Measurements from ENCODE around the gene SCOC. TPM values are rescaled to one million over a fixed set of nuclear protein-coding genes. Genes with fewer than 3 reads are reported as not detected.

The SCOC gene
- total and polyA plus RNA-seq, 2 of the 13 experiments (the other 11 are each of a cell fraction or from before 2014, with no cell fraction given) = 43.8 to 65.2 TPM

GRCh38 chr4:140331876-140332275 lies 41.6 kb upstream of the SCOC start:
- POLR2A ChIA-PET = no interaction called here
- no peak for TF ChIP-seq RBAK (CRISPR knock-in tag; IDR thresholded peaks at IDR 0.05)
- no peak for TF ChIP-seq ZFP41 (CRISPR knock-in tag; IDR thresholded peaks at IDR 0.05; ENCODE audit: borderline replicate concordance)
- TF ChIP-seq ZNF256 (CRISPR knock-in tag; conservative IDR thresholded peaks at IDR 0.05) = no peak
- TF ChIP-seq ZBED4 (CRISPR knock-in tag; IDR thresholded peaks at IDR 0.05; ENCODE audit: borderline replicate concordance) = no peak
- TF ChIP-seq ZNF205 (CRISPR knock-in tag; IDR thresholded peaks at IDR 0.05) = no peak
- no peak for TF ChIP-seq ZNF569 (CRISPR knock-in tag; IDR thresholded peaks at IDR 0.05; ENCODE audit: borderline replicate concordance)
- no peak for TF ChIP-seq SUZ12 (IDR thresholded peaks at IDR 0.05; ENCODE audit: low read depth, low read length)
- TF ChIP-seq ZNF34 (CRISPR knock-in tag; IDR thresholded peaks at IDR 0.05; ENCODE audit: borderline replicate concordance) = no peak
- TF ChIP-seq, protein P1, sequence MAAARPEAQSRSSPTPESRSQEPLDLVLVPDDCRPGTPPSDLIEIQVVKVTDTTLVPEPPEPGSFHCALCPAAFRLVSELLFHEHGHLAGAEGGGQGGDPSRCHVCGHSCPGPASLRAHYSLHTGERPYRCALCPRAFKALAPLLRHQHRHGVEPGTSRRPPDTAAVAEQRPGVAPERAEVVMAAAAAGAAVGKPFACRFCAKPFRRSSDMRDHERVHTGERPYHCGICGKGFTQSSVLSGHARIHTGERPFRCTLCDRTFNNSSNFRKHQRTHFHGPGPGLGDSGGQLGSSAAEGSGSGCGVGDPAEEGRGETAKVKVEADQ (CRISPR knock-in tag; IDR thresholded peaks at IDR 0.05; ENCODE audit: borderline replicate concordance) = no peak
- TF ChIP-seq, protein P2, sequence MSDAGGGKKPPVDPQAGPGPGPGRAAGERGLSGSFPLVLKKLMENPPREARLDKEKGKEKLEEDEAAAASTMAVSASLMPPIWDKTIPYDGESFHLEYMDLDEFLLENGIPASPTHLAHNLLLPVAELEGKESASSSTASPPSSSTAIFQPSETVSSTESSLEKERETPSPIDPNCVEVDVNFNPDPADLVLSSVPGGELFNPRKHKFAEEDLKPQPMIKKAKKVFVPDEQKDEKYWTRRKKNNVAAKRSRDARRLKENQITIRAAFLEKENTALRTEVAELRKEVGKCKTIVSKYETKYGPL (CRISPR knock-in tag; IDR thresholded peaks at IDR 0.05) = no peak
- TF ChIP-seq, protein P3, sequence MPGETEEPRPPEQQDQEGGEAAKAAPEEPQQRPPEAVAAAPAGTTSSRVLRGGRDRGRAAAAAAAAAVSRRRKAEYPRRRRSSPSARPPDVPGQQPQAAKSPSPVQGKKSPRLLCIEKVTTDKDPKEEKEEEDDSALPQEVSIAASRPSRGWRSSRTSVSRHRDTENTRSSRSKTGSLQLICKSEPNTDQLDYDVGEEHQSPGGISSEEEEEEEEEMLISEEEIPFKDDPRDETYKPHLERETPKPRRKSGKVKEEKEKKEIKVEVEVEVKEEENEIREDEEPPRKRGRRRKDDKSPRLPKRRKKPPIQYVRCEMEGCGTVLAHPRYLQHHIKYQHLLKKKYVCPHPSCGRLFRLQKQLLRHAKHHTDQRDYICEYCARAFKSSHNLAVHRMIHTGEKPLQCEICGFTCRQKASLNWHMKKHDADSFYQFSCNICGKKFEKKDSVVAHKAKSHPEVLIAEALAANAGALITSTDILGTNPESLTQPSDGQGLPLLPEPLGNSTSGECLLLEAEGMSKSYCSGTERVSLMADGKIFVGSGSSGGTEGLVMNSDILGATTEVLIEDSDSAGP (CRISPR knock-in tag; IDR thresholded peaks at IDR 0.05; ENCODE audit: borderline replicate concordance) = no peak
- no peak for TF ChIP-seq ATF3 (CRISPR knock-in tag; IDR thresholded peaks at IDR 0.05)
- no peak for TF ChIP-seq SNAPC2 (CRISPR knock-in tag; IDR thresholded peaks at IDR 0.05)
- TF ChIP-seq TMF1 (CRISPR knock-in tag; IDR thresholded peaks at IDR 0.05; ENCODE audit: low read depth) = no peak
- no peak for TF ChIP-seq GTF2F1 (IDR thresholded peaks at IDR 0.05; ENCODE audit: low read length)
- TF ChIP-seq ZNF816 (CRISPR knock-in tag; IDR thresholded peaks at IDR 0.05; ENCODE audit: borderline replicate concordance) = no peak
- TF ChIP-seq ZKSCAN5 (CRISPR knock-in tag; IDR thresholded peaks at IDR 0.05) = no peak
- no peak for ATAC-seq

More at GRCh38 chr4:140331876-140332275, 41.6 kb upstream of the SCOC start:
- CTCF ChIA-PET (ENCODE audit: low intra/inter-chr PET ratio, low total read pairs) = no interaction called here
- DNase-seq (ENCODE audit: low spot score) = no peak
- no peak for FAIRE-seq
- BruUV-seq (replicated peaks) = no TSS peak
- in situ Hi-C loops (cut with HindIII; ENCODE audit: extremely low pct_ligation_motif_present, low pct_unique_long_range_greater_than_20kb) (no loop called here), intact Hi-C loops (cut with micrococcal nuclease; ENCODE audit: unreplicated experiment) (no loop called here)
- no peak overlapping the region for H3K9ac ChIP-seq (ENCODE audit: insufficient read depth, low read depth, low read length)
- H2AFZ ChIP-seq (ENCODE audit: low read length) = no peak overlapping the region
- no peak overlapping the region for H3K4me3 ChIP-seq (replicated peaks in 1 of 3; ENCODE audit: insufficient read depth in 1 of 3, low read depth in 2 of 3, low read length in 3 of 3)
- H3K27ac ChIP-seq (ENCODE audit: extremely low read length, insufficient read depth, low read length) = no peak overlapping the region
- 73% methylated on average over 5 of the region's 5 CpGs for WGBS (ENCODE audit: low lambda C conversion rate)
- H3K27me3 ChIP-seq (ENCODE audit: control insufficient read depth in 1 of 2, insufficient read depth in 2 of 2, low read length in 2 of 2) = no peaks in the 10 kb centered on the region
- no peaks in the 10 kb centered on the region for H4K20me1 ChIP-seq (ENCODE audit: insufficient read depth, low read length)
- H3K36me3 ChIP-seq (replicated peaks in 1 of 2; ENCODE audit: control insufficient read depth in 1 of 2, insufficient read depth in 2 of 2, low read length in 2 of 2) = no peaks in the 10 kb centered on the region
- H3K79me2 ChIP-seq (ENCODE audit: insufficient read depth, low read length) = no peaks in the 10 kb centered on the region
- no peak overlapping the region for H3K4me2 ChIP-seq (ENCODE audit: low read depth, low read length)
- no peaks in the 10 kb centered on the region for H3K9me3 ChIP-seq (ENCODE audit: low read length)
- H3K4me1 ChIP-seq (ENCODE audit: insufficient read depth, low read length) = no peaks in the 10 kb centered on the region
